Measurements from ENCODE around the gene NSMCE4A. TPM values are rescaled to one million over a fixed set of nuclear protein-coding genes. Genes with fewer than 3 reads are reported as not detected.
"Not testable (repeated sequence)": the region's sequence is repeated elsewhere in the genome, so short reads cannot be mapped to it uniquely, and the experiment has no call there.

Gene NSMCE4A
- total RNA-seq, 1 donor from 2014 or later = 52.9 TPM

DNA sequence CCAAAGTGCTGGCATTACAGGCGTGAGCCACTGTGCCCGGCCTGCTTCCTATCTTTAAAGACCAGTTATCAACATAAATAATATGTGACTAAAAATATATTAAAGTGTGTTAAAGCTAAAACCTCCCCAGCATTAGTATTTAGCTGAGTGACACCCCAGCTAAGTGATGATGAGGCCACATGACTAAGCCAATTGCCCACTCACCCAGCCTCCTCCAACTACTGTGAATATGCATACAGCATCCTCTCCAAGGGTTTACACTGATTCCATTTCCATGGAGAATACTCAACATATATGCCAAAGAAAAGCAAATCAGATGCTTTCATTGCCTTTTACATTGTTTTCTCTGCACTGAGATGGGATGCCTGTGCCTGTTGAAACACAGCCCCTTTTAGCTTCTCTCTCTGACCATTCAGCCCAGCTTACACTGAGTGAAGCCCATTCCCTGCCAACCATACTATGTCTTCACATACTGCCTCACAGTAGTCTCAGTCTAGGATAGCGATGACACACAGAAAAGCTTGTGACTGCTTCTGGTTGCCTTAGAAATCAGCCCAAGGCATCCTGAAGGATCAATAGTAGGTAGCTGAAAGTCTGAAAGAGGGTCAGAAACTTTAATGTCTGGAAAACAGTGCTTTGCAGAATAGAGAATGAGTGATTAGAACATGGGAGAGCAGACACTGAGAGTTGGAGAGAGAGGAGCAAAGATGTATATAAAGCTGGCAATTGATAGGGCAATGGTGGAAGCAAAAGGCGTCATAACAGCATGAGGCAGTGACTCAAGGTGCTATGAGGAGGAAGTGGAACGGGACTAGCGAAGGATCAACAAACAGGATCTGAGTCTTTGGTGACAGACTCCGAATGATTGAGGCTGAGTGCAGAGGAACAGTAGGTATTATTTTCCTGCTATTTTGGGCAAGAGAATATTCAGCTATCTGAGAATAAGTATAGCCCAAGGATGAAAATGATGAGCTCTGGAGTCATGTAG, 27.4 kb downstream of the NSMCE4A start:
- no peak overlapping the region for H3K27ac Mint-ChIP-seq
- H3K36me3 Mint-ChIP-seq = peaks cover 10% of the 10 kb centered on the region

GRCh38 chr10:121942749-121943416, 32.1 kb downstream of the NSMCE4A start:
- H3K9me3 Mint-ChIP-seq = peaks cover 6% of the 10 kb centered on the region
- H3K4me1 Mint-ChIP-seq (ENCODE audit: unreplicated experiment) = peaks cover 7% of the 10 kb centered on the region
- TF ChIP-seq CTCF (conservative IDR thresholded peaks at IDR 0.05) = no peak
- H3K4me3 Mint-ChIP-seq = no peak overlapping the region
- peaks cover 7% of the 10 kb centered on the region for H3K36me3 Mint-ChIP-seq
- no peaks in the 10 kb centered on the region for H3K27me3 Mint-ChIP-seq
- H3K27ac Mint-ChIP-seq = no peak overlapping the region
- no peak for DNase-seq (ENCODE audit: extremely low spot score, unreplicated experiment)

More for the DNA sequence above, 27.4 kb downstream of the NSMCE4A start:
- H3K4me3 Mint-ChIP-seq = no peak overlapping the region
- no peak for DNase-seq (ENCODE audit: extremely low spot score, unreplicated experiment)
- no peak for TF ChIP-seq CTCF (conservative IDR thresholded peaks at IDR 0.05)
- no peaks in the 10 kb centered on the region for H3K27me3 Mint-ChIP-seq
- peaks cover 15% of the 10 kb centered on the region for H3K4me1 Mint-ChIP-seq (ENCODE audit: unreplicated experiment)
- no peaks in the 10 kb centered on the region for H3K9me3 Mint-ChIP-seq

- H3K27me3 Mint-ChIP-seq = no peaks in the 10 kb centered on the region
- no peak for TF ChIP-seq CTCF (conservative IDR thresholded peaks at IDR 0.05)
- H3K4me3 Mint-ChIP-seq = no peak overlapping the region
- H3K36me3 Mint-ChIP-seq = peaks cover 7% of the 10 kb centered on the region
- DNase-seq (ENCODE audit: extremely low spot score, unreplicated experiment) = no peak
- no peak overlapping the region for H3K27ac Mint-ChIP-seq
- peaks cover 6% of the 10 kb centered on the region for H3K9me3 Mint-ChIP-seq
- H3K4me1 Mint-ChIP-seq (ENCODE audit: unreplicated experiment) = peaks cover 7% of the 10 kb centered on the region
Observed at GRCh38 chr10:121941532-121941931, 33.5 kb downstream of the NSMCE4A start.

DNA sequence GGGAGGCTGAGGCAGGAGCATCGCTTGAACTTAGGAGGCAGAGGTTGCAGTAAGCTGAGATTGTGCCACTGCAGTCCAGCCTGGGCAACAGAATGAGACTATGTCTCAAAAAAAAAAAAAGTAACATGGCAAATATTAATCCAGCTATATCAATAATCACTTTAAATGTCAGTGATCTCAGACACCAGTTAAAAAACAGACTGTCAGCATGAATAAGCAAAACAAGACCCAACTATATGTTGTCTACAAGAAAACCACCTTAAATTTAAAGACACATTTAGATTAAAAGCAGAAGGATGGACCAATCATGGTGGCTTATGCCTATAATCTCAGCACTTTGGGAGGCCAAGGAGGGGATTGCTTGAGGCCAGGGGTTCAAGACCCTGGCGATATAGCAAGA, 38.7 kb downstream of the NSMCE4A start:
- peak overlapping the region; percentile 31 for H3K27ac Mint-ChIP-seq
- H3K9me3 Mint-ChIP-seq = peaks cover 6% of the 10 kb centered on the region
- H3K27me3 Mint-ChIP-seq = no peaks in the 10 kb centered on the region
- H3K36me3 Mint-ChIP-seq = peaks cover 31% of the 10 kb centered on the region
- no peak for DNase-seq (ENCODE audit: extremely low spot score, unreplicated experiment)
- TF ChIP-seq CTCF (conservative IDR thresholded peaks at IDR 0.05) = no peak
- peaks cover 7% of the 10 kb centered on the region for H3K4me1 Mint-ChIP-seq (ENCODE audit: unreplicated experiment)
- H3K4me3 Mint-ChIP-seq = no peak overlapping the region

DNA sequence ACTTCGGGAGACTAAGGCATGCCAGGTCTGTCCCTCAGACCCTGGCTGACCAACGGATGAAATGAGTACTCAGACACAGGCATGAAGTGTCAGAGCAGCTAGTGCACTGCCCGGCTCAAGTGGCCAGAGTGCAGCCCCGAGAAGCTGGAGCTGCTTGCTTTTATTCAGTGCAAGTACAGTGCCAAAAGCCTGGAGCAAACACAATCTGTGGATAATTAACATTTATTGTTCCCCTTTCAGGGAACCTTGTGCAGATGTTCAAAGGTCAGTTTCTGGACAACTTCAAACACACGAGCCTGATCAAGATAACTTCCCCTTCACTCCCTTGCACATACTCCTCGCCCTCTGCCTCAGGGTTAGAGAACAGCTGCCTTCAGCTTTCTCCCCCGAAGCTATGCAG, 39.3 kb downstream of the NSMCE4A start:
- no peak for TF ChIP-seq CTCF (conservative IDR thresholded peaks at IDR 0.05)
- H3K9me3 Mint-ChIP-seq = peaks cover 6% of the 10 kb centered on the region
- no peak overlapping the region for H3K4me3 Mint-ChIP-seq
- H3K27me3 Mint-ChIP-seq = no peaks in the 10 kb centered on the region
- no peak for DNase-seq (ENCODE audit: extremely low spot score, unreplicated experiment)
- H3K27ac Mint-ChIP-seq = peak overlapping the region; percentile 31
- peaks cover 11% of the 10 kb centered on the region for H3K4me1 Mint-ChIP-seq (ENCODE audit: unreplicated experiment)
- peaks cover 31% of the 10 kb centered on the region for H3K36me3 Mint-ChIP-seq

- peaks cover 23% of the 10 kb centered on the region for H3K4me1 Mint-ChIP-seq (ENCODE audit: unreplicated experiment)
- H3K9me3 Mint-ChIP-seq; H3K27me3 Mint-ChIP-seq; DNase-seq (ENCODE audit: extremely low spot score, unreplicated experiment): not testable (repeated sequence)
- H3K4me3 Mint-ChIP-seq = peak overlapping the region; percentile 73
- peaks cover 18% of the 10 kb centered on the region for H3K36me3 Mint-ChIP-seq
- peak overlapping the region; percentile 84 for H3K27ac Mint-ChIP-seq
Observed at GRCh38 chr10:121930268-121931085, 44.5 kb downstream of the NSMCE4A start.

DNA sequence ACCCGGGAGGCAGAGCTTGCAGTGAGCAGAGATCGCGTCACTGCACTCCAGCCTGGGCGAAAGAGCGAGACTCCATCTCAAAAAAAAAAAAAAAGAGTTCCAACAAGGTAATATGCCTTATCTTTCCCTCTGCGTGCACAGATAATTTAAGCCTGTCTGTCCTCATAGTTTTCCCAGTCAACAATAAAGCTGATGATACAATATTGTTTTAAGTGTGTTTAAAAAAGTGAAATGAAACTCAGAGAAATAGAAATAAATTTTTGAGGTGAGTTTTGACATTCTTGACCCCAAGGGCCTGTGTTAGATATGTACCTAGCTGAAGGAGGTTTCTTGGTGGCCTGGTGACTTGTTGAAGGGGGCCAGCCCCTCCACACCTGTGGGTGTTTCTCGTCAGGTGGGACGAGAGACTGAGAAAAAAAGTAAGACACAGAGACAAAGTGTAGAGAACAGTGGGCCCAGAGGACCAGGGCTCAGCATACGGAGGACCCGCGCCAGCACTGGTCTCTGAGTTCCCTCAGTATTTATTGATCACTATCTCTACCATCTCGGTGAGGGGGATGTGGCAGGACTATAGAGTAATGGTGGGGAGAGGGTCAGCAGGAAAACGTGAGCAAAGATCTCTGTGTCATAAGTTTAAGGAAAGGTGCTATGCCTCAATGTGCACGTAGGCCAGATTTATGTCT, 45.3 kb downstream of the NSMCE4A start:
- peak overlapping the region; percentile 84 for H3K27ac Mint-ChIP-seq

More for the DNA sequence above, 45.3 kb downstream of the NSMCE4A start:
- not testable (repeated sequence) for H3K27me3 Mint-ChIP-seq; H3K9me3 Mint-ChIP-seq; DNase-seq (ENCODE audit: extremely low spot score, unreplicated experiment)
- Mint-ChIP-seq H3K4me3 (peak overlapping the region; percentile 73), H3K4me1 (ENCODE audit: unreplicated experiment) (peaks cover 22% of the 10 kb centered on the region), H3K36me3 (peaks cover 17% of the 10 kb centered on the region)

Measured in type B pancreatic cell (in vitro differentiated cells).